Fibroblast of pulmonary artery (primary cell): Measurements from ENCODE around the gene CNOT9.

Source experiments
- DNase-seq: peaks from one replicate; pipeline ENCODE4 v3.0.0-alpha.2; 2010; ENCODE audit warnings: low read depth
- H3K4me3 ChIP-seq: replicated peaks from 2 replicates; pipeline ENCODE4 v1.5.1; 2011; ENCODE audit warnings: low read depth, mild to moderate bottlenecking, control low read depth, low read length, moderate library complexity
- CTCF ChIP-seq: IDR thresholded peaks from 2 replicates; pipeline ENCODE4 v1.5.1; 2011; ENCODE audit warnings: mild to moderate bottlenecking, control low read depth, low read length, inconsistent platforms; ENCODE audit errors: missing control alignments

CNOT9 gene

GRCh38 chr2:218566296-218566695 is 2.3 kb upstream of the CNOT9 start:
- TF ChIP-seq CTCF: no peak
- DNase-seq: no peak

GRCh38 chr2:218567797-218568189 is 846 bp upstream of the CNOT9 start:
- no peak for TF ChIP-seq CTCF
- peak overlapping the region; percentile 91 for H3K4me3 ChIP-seq
- no peak for DNase-seq

More at GRCh38 chr2:218566296-218566695, 2.3 kb upstream of the CNOT9 start:
- H3K4me3 ChIP-seq: no peak overlapping the region

GRCh38 chr2:218569038-218569431 is 396 bp downstream of the CNOT9 start:
- TF ChIP-seq CTCF: no peak
- DNase-seq: peak; percentile 61
- H3K4me3 ChIP-seq: peak overlapping the region; percentile 78

- no peak for TF ChIP-seq CTCF
- peak overlapping the region; percentile 78 for H3K4me3 ChIP-seq
- DNase-seq: peak; percentile 76
These were observed 1.2 kb downstream of the CNOT9 start for GRCh38 chr2:218569661-218570500.

GRCh38 chr2:218570850-218571249 is 2.2 kb downstream of the CNOT9 start:
- TF ChIP-seq CTCF: no peak
- peak; percentile 27 for DNase-seq
- peak overlapping the region; percentile 78 for H3K4me3 ChIP-seq

GRCh38 chr2:218576854-218577253 is 8.2 kb downstream of the CNOT9 start:
- H3K4me3 ChIP-seq: no peak overlapping the region
- TF ChIP-seq CTCF: no peak
- DNase-seq: no peak
